ENCODE results near the gene MAP3K7.
A peak's percentile ranks its signal among the peaks of the same experiment; 100 is the strongest.

Gene MAP3K7

GRCh38 chr6:90586836-90587638, at the start of gene MAP3K7:
Gene MAP3K7, minus strand, starts transcription at chr6:90587072. Its CDS starts 189 bp downstream, at chr6:90586883.
- peaks cover 3% of the 10 kb centered on the region for H3K36me3 Mint-ChIP-seq (ENCODE audit: low read depth)
- H3K4me3 Mint-ChIP-seq, result peak within 1 kb of the TSS; percentile 91
- peak within 1 kb of the TSS; percentile 95 for H3K27ac Mint-ChIP-seq
- H3K4me1 Mint-ChIP-seq (ENCODE audit: low read depth), result peaks cover 32% of the 10 kb centered on the region
- no peaks in the 10 kb centered on the region for H3K9me3 Mint-ChIP-seq
- peaks cover 32% of the 10 kb centered on the region for H3K27me3 Mint-ChIP-seq (ENCODE audit: low read depth)

DNA sequence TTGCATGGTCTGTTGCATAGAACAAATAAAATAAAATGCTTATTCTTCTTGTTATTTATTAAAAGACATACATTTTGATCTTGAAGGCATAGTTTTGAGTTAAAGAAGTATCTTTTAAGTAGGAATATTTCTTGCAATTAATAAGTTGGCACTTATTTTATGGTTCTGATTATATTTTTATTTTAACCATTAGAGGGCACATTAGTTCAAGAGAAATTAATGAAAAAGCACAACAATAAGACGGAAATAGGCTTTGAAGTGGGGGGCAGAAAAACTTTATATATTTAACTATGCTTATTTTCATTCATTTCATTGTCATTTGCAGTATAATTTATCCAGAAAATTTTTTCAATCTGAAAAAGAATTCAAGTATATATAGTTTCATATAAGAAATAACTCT, 44.2 kb upstream of the MAP3K7 start:
- no peaks in the 10 kb centered on the region for H3K4me1 Mint-ChIP-seq (ENCODE audit: low read depth)
- no peak overlapping the region for H3K4me3 Mint-ChIP-seq
- peaks cover 9% of the 10 kb centered on the region for H3K27me3 Mint-ChIP-seq (ENCODE audit: low read depth)
- H3K9me3 Mint-ChIP-seq, result peaks cover 7% of the 10 kb centered on the region
- H3K36me3 Mint-ChIP-seq (ENCODE audit: low read depth), result no peaks in the 10 kb centered on the region
- H3K27ac Mint-ChIP-seq, result no peak overlapping the region

GRCh38 chr6:90621581-90621980, 34.7 kb upstream of the MAP3K7 start:
- Mint-ChIP-seq H3K36me3 (ENCODE audit: low read depth) (no peaks in the 10 kb centered on the region), H3K4me3 (no peak overlapping the region), H3K4me1 (ENCODE audit: low read depth) (no peaks in the 10 kb centered on the region), H3K27ac (no peak overlapping the region), H3K9me3 (peaks cover 5% of the 10 kb centered on the region), H3K27me3 (ENCODE audit: low read depth) (peaks cover 46% of the 10 kb centered on the region)

- H3K4me1 Mint-ChIP-seq (ENCODE audit: low read depth), result no peaks in the 10 kb centered on the region
- H3K27me3 Mint-ChIP-seq (ENCODE audit: low read depth), result peaks cover 59% of the 10 kb centered on the region
- H3K36me3 Mint-ChIP-seq (ENCODE audit: low read depth), result no peaks in the 10 kb centered on the region
- peaks cover 1% of the 10 kb centered on the region for H3K9me3 Mint-ChIP-seq
- H3K27ac Mint-ChIP-seq, result no peak overlapping the region
- H3K4me3 Mint-ChIP-seq, result no peak overlapping the region
Measured at GRCh38 chr6:90619221-90619620, 32.3 kb upstream of the MAP3K7 start.

DNA sequence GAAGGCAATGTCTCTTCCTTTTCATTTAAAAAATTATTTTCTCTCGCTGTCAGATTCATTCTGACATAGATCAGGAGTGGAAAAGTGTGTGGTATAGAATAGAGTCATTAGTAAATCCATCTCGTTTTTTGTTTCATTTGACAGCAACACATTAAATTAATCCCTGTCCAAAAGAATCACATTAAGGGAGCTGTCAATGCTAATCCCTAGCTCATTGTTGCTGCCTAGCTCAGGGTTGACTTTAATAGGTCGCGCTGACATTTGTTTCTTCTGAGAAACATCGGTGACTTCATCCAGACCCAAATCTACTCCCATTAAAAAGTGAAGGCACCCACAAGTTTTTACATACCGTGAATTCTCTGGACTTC, 25.4 kb upstream of the MAP3K7 start:
- Mint-ChIP-seq H3K4me1 (ENCODE audit: low read depth) (peaks cover 10% of the 10 kb centered on the region), H3K9me3 (no peaks in the 10 kb centered on the region)

GRCh38 chr6:90611543-90612312, 24.9 kb upstream of the MAP3K7 start:
- Mint-ChIP-seq H3K36me3 (ENCODE audit: low read depth) (no peaks in the 10 kb centered on the region), H3K9me3 (no peaks in the 10 kb centered on the region), H3K4me3 (peak overlapping the region; percentile 83), H3K27ac (no peak overlapping the region), H3K27me3 (ENCODE audit: low read depth) (peaks cover 88% of the 10 kb centered on the region), H3K4me1 (ENCODE audit: low read depth) (peaks cover 10% of the 10 kb centered on the region)

More for the DNA sequence above, 25.4 kb upstream of the MAP3K7 start:
- Mint-ChIP-seq H3K36me3 (ENCODE audit: low read depth) (no peaks in the 10 kb centered on the region), H3K27me3 (ENCODE audit: low read depth) (peaks cover 88% of the 10 kb centered on the region), H3K4me3 (peak overlapping the region; percentile 41), H3K27ac (no peak overlapping the region)

GRCh38 chr6:90610751-90611542, 24.1 kb upstream of the MAP3K7 start:
- Mint-ChIP-seq H3K27ac (peak overlapping the region; percentile 8), H3K9me3 (no peaks in the 10 kb centered on the region), H3K4me1 (ENCODE audit: low read depth) (peaks cover 10% of the 10 kb centered on the region), H3K27me3 (ENCODE audit: low read depth) (peaks cover 84% of the 10 kb centered on the region), H3K4me3 (peak overlapping the region; percentile 87), H3K36me3 (ENCODE audit: low read depth) (no peaks in the 10 kb centered on the region)

DNA sequence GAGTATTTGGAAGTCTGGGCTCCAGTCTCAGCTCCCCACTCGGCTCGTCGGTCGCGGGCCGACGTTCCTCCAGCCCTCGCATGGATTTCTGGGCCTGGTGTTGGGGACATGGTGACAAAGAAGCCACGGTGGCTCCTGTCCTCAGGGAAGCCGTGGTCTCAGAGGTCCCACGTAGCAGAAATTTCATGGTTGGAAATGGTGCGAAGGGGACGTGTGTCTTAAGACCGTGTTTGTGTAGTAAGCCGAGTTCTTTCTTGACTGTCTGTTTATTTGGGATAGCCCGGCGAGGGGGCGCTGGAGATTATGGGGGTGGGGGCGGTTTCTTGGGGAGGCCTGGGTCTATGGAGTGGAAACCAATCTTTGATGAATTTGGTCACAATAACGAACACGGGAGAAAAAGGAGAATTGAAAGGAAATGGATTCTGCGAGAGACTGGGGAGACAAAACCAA, 23.5 kb upstream of the MAP3K7 start:
- Mint-ChIP-seq H3K4me3 (peak overlapping the region; percentile 87), H3K27me3 (ENCODE audit: low read depth) (peaks cover 80% of the 10 kb centered on the region), H3K9me3 (no peaks in the 10 kb centered on the region), H3K36me3 (ENCODE audit: low read depth) (no peaks in the 10 kb centered on the region), H3K27ac (peak overlapping the region; percentile 8), H3K4me1 (ENCODE audit: low read depth) (peaks cover 10% of the 10 kb centered on the region)

- H3K4me1 Mint-ChIP-seq (ENCODE audit: low read depth), result peaks cover 7% of the 10 kb centered on the region
- H3K36me3 Mint-ChIP-seq (ENCODE audit: low read depth), result no peaks in the 10 kb centered on the region
- H3K9me3 Mint-ChIP-seq, result no peaks in the 10 kb centered on the region
- H3K4me3 Mint-ChIP-seq, result no peak overlapping the region
- H3K27ac Mint-ChIP-seq, result no peak overlapping the region
- H3K27me3 Mint-ChIP-seq (ENCODE audit: low read depth), result peaks cover 73% of the 10 kb centered on the region
Measured at GRCh38 chr6:90605749-90606340, 19.0 kb upstream of the MAP3K7 start.

DNA sequence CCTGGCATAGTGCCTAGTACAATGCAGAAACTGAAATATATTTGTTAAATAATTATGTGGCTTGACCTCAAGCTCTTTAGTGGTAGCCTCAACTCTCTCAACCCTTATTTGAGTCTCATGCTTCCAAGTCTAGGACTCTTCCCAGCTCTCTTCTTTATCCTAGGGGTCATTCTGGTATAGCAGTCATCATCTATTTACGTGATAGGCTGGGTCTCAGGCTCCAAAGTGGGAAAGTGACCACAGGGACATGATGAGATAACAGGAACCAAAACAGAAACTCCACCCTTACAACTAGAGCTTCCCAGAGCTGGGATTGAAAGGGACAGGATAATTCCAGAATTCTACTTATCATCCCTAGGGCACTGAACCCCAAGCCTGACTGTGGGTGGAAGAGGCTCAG, 17.7 kb upstream of the MAP3K7 start:
- H3K36me3 Mint-ChIP-seq (ENCODE audit: low read depth), result no peaks in the 10 kb centered on the region
- H3K9me3 Mint-ChIP-seq, result no peaks in the 10 kb centered on the region
- H3K27ac Mint-ChIP-seq, result no peak overlapping the region
- H3K4me1 Mint-ChIP-seq (ENCODE audit: low read depth), result no peaks in the 10 kb centered on the region
- no peak overlapping the region for H3K4me3 Mint-ChIP-seq
- peaks cover 70% of the 10 kb centered on the region for H3K27me3 Mint-ChIP-seq (ENCODE audit: low read depth)

- Mint-ChIP-seq H3K36me3 (ENCODE audit: low read depth) (no peaks in the 10 kb centered on the region), H3K27ac (no peak overlapping the region), H3K4me3 (no peak overlapping the region), H3K27me3 (ENCODE audit: low read depth) (peaks cover 69% of the 10 kb centered on the region), H3K9me3 (no peaks in the 10 kb centered on the region), H3K4me1 (ENCODE audit: low read depth) (no peaks in the 10 kb centered on the region)
Measured at GRCh38 chr6:90599151-90599550, 12.3 kb upstream of the MAP3K7 start.

- H3K36me3 Mint-ChIP-seq (ENCODE audit: low read depth), result no peaks in the 10 kb centered on the region
- no peak overlapping the region for H3K4me3 Mint-ChIP-seq
- H3K27ac Mint-ChIP-seq, result no peak overlapping the region
- H3K4me1 Mint-ChIP-seq (ENCODE audit: low read depth), result no peaks in the 10 kb centered on the region
- H3K9me3 Mint-ChIP-seq, result no peaks in the 10 kb centered on the region
- peaks cover 69% of the 10 kb centered on the region for H3K27me3 Mint-ChIP-seq (ENCODE audit: low read depth)
Measured at GRCh38 chr6:90598192-90598951, 11.5 kb upstream of the MAP3K7 start.

- peaks cover 65% of the 10 kb centered on the region for H3K27me3 Mint-ChIP-seq (ENCODE audit: low read depth)
- no peaks in the 10 kb centered on the region for H3K36me3 Mint-ChIP-seq (ENCODE audit: low read depth)
- no peak overlapping the region for H3K4me3 Mint-ChIP-seq
- no peak overlapping the region for H3K27ac Mint-ChIP-seq
- H3K9me3 Mint-ChIP-seq, result no peaks in the 10 kb centered on the region
- H3K4me1 Mint-ChIP-seq (ENCODE audit: low read depth), result no peaks in the 10 kb centered on the region
Measured at GRCh38 chr6:90596967-90597539, 10.2 kb upstream of the MAP3K7 start.

Data from T-helper 1 cell treated with Interleukin-12 subunit alpha and Interleukin-12 subunit beta and Interleukin-4 antibody, amounts not matched to agents 30 μg/mL and 1 μg/mL, for 36 hours (primary cell).